ENCODE measurements around the gene ALPK3. TPM values are rescaled to one million over a fixed set of nuclear protein-coding genes. Genes with fewer than 3 reads are reported as not detected.

ALPK3 gene
- total RNA-seq, 1 experiment from 2014 or later = 0.02 TPM

GRCh38 chr15:84890670-84891162, 73.6 kb downstream of the ALPK3 start:
- no peak for DNase-seq (ENCODE audit: low read depth)

- DNase-seq (ENCODE audit: low read depth) = no peak
Observed at GRCh38 chr15:84891339-84891738, 74.2 kb downstream of the ALPK3 start.

GRCh38 chr15:84892786-84893307, 75.7 kb downstream of the ALPK3 start:
- no peak for DNase-seq (ENCODE audit: low read depth)

- no peak for DNase-seq (ENCODE audit: low read depth)
Observed at GRCh38 chr15:84893607-84894006, 76.5 kb downstream of the ALPK3 start.

- DNase-seq (ENCODE audit: low read depth) = no peak
Observed at GRCh38 chr15:84894736-84895425, 77.7 kb downstream of the ALPK3 start.

- no peak for DNase-seq (ENCODE audit: low read depth)
Observed at GRCh38 chr15:84898761-84899160, 81.6 kb downstream of the ALPK3 start.

GRCh38 chr15:84899750-84900149, 82.6 kb downstream of the ALPK3 start:
- DNase-seq (ENCODE audit: low read depth) = no peak

GRCh38 chr15:84901540-84901939, 84.4 kb downstream of the ALPK3 start:
- DNase-seq (ENCODE audit: low read depth) = no peak

GRCh38 chr15:84903751-84904150, 86.6 kb downstream of the ALPK3 start:
- no peak for DNase-seq (ENCODE audit: low read depth)

- DNase-seq (ENCODE audit: low read depth) = no peak
Observed at GRCh38 chr15:84904419-84904818, 87.3 kb downstream of the ALPK3 start.

GRCh38 chr15:84905016-84905916, 88.1 kb downstream of the ALPK3 start:
- no peak for DNase-seq (ENCODE audit: low read depth)

- no peak for DNase-seq (ENCODE audit: low read depth)
Observed at GRCh38 chr15:84907731-84908130, 90.6 kb downstream of the ALPK3 start.

GRCh38 chr15:84908564-84908963, 91.4 kb downstream of the ALPK3 start:
- no peak for DNase-seq (ENCODE audit: low read depth)

GRCh38 chr15:84909029-84909428, 91.9 kb downstream of the ALPK3 start:
- DNase-seq (ENCODE audit: low read depth) = no peak

- no peak for DNase-seq (ENCODE audit: low read depth)
Observed at GRCh38 chr15:84909782-84910181, 92.6 kb downstream of the ALPK3 start.

GRCh38 chr15:84910928-84911623, 93.9 kb downstream of the ALPK3 start:
- DNase-seq (ENCODE audit: low read depth) = no peak

- DNase-seq (ENCODE audit: low read depth) = peak; percentile 98
Observed at GRCh38 chr15:84911879-84912660, 94.9 kb downstream of the ALPK3 start.

GRCh38 chr15:84913360-84913723, 96.2 kb downstream of the ALPK3 start:
- DNase-seq (ENCODE audit: low read depth) = no peak

GRCh38 chr15:84914351-84914750, 97.2 kb downstream of the ALPK3 start:
- no peak for DNase-seq (ENCODE audit: low read depth)

- DNase-seq (ENCODE audit: low read depth) = peak; percentile 78
Observed at GRCh38 chr15:84914909-84915605, 97.9 kb downstream of the ALPK3 start.

Data from HT1080 (cell line).